Measurements from ENCODE around the gene LCN9.

DNA sequence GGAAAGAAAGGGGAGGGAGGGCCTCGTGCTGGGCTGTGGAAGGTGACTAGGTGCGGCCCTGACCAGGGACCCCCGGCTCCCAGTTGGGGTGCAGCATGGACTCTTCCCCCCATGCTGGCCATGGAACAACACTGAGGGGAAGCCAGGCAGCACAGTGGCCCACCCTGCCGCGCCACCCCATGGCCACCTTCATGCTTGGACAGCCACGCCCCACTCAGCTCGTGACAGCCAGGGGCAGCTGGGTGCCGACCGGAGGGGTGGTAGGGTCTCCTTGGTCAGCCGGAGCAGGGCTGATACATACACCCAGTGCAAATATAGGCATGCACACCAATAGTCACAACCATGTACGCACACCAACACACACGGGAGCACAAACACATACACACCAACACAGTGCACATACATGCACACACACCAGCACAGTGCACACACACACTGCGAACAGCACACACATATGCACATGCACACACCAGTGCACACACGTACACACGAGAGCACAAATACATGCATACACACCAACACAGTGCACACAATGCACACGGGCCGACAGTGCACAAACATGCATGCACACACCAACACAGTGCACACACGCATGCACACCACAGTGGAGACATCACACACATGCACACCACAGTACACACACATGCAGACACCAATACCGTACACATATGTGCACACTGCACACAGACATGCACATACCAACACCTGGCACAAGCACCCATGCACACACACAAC lies 27.9 kb downstream of the LCN9 start:
- TF ChIP-seq POLR2A (IDR thresholded peaks at IDR 0.05; ENCODE audit: low read depth, low read length) (no peak), POLR2AphosphoS5 (IDR thresholded peaks at IDR 0.05; ENCODE audit: low read depth, low read length) (no peak)

All from GM12892 (cell line).